ENCODE results near the gene PNPLA7. TPM values are rescaled to one million over a fixed set of nuclear protein-coding genes. Genes with fewer than 3 reads are reported as not detected.

The PNPLA7 gene
- total and polyA plus RNA-seq, 2 of the 13 experiments (the other 11 are each of a cell fraction or from before 2014, with no cell fraction given), result 0.42 to 1.5 TPM

DNA sequence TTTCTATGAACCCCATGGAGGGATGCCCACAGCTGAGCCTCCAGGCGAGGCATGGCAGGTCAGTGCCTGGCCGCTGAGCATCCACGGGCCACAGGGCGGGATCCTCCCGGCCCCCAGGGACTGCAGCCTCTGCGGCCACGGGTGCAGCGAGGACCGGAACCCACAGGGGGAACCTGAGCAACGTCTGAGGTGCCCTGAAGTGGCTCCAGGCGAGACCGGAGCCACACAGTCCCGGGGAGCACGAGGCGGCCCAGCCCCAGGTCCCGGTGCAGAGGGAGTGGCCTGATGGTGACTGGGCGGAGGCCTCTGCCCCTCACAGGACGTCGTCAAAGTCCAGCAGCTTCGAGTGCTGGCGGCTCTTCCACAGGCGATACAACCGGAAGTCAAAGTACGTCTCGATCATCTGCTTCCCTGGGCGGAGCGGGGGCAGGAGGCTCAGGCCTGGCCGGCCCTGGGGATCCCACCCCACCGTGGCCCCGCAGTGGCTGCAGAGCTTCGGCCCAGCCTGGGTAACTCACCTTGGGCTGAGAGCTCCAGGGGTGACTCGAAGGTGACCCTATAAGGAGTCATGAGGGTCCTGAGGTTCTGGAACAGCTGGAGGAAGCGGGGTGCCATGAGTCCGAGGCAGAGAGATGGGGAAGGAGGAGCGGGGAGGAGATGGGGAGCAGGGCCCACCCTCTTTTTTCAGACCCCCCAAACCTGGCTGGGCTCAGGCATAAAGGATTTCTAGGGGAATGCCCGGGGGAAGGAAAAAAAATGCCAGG, 100.9 kb downstream of the PNPLA7 start:
- FAIRE-seq (no peak), ATAC-seq (no peak), DNase-seq (ENCODE audit: low spot score) (no peak)
- H3K4me1 ChIP-seq (ENCODE audit: insufficient read depth, low read length), result peaks cover 42% of the 10 kb centered on the region
- H3K79me2 ChIP-seq (ENCODE audit: insufficient read depth, low read length), result peaks cover 2% of the 10 kb centered on the region
- in situ Hi-C loops (cut with HindIII; ENCODE audit: extremely low pct_ligation_motif_present, low pct_unique_long_range_greater_than_20kb) (no loop called here), intact Hi-C loops (cut with micrococcal nuclease; ENCODE audit: unreplicated experiment) (loop anchor here (5.0 kb wide), 1 partner anchor 162 kb away; no protein-coding TSS in a partner anchor)
- no peak overlapping the region for H3K9ac ChIP-seq (ENCODE audit: insufficient read depth, low read depth, low read length)
- H4K20me1 ChIP-seq (ENCODE audit: insufficient read depth, low read length), result peaks cover 7% of the 10 kb centered on the region; the same call in 1 of the 2 replicates
- no peaks in the 10 kb centered on the region for H3K9me3 ChIP-seq (ENCODE audit: low read length)
- peaks cover 8 to 29% of the 10 kb centered on the region in 2 experiments for H3K36me3 ChIP-seq (replicated peaks in 1 of 2; ENCODE audit: control insufficient read depth in 1 of 2, insufficient read depth in 2 of 2, low read length in 2 of 2)
- no peaks in the 10 kb centered on the region for H3K27me3 ChIP-seq (ENCODE audit: control insufficient read depth in 1 of 2, insufficient read depth in 2 of 2, low read length in 2 of 2)
- H2AFZ ChIP-seq (ENCODE audit: low read length), result no peak overlapping the region
- peak overlapping the region; percentile 46 for H3K27ac ChIP-seq (ENCODE audit: extremely low read length, insufficient read depth, low read length)
- WGBS (ENCODE audit: low lambda C conversion rate), result 94% methylated on average over 29 of the region's 36 CpGs
- BruUV-seq (replicated peaks), result TSS peak; percentile 51
- ChIA-PET POLR2A (interaction anchor here (0.6 to 1.8 kb wide), 4 partner anchors 10 to 197 kb away, joined by 3 to 5 read pairs (median 4); partner anchors contain the start of genes EXD3, NOXA1, NRARP and NSMF), CTCF (ENCODE audit: low intra/inter-chr PET ratio, low total read pairs) (no interaction called here)
- no peak overlapping the region for H3K4me2 ChIP-seq (ENCODE audit: low read depth, low read length)
- no peak overlapping the region for H3K4me3 ChIP-seq (replicated peaks in 1 of 3; ENCODE audit: insufficient read depth in 1 of 3, low read depth in 2 of 3, low read length in 3 of 3)
- TF ChIP-seq SALL1 (CRISPR knock-in tag; IDR thresholded peaks at IDR 0.05), result 0 out of 2 replicates have a peak, but pooled peaks have one; percentile 12
- no peak for TF ChIP-seq ZNF777 (CRISPR knock-in tag; IDR thresholded peaks at IDR 0.05)
- TF ChIP-seq, protein P1, sequence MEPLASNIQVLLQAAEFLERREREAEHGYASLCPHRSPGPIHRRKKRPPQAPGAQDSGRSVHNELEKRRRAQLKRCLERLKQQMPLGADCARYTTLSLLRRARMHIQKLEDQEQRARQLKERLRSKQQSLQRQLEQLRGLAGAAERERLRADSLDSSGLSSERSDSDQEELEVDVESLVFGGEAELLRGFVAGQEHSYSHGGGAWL (CRISPR knock-in tag; IDR thresholded peaks at IDR 0.05), result no peak
- no peak for TF ChIP-seq EHMT2 (IDR thresholded peaks at IDR 0.05; ENCODE audit: borderline replicate concordance, low read depth, low read length)
- TF ChIP-seq, protein P2, sequence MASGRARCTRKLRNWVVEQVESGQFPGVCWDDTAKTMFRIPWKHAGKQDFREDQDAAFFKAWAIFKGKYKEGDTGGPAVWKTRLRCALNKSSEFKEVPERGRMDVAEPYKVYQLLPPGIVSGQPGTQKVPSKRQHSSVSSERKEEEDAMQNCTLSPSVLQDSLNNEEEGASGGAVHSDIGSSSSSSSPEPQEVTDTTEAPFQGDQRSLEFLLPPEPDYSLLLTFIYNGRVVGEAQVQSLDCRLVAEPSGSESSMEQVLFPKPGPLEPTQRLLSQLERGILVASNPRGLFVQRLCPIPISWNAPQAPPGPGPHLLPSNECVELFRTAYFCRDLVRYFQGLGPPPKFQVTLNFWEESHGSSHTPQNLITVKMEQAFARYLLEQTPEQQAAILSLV (CRISPR knock-in tag; IDR thresholded peaks at IDR 0.05; ENCODE audit: borderline replicate concordance), result 0 out of 2 replicates have a peak, but pooled peaks have one; percentile 5
- 0 out of 2 replicates have a peak, but pooled peaks have one; percentile 17 for TF ChIP-seq HNRNPL (IDR thresholded peaks at IDR 0.05; ENCODE audit: low read depth, low read length)
- TF ChIP-seq, protein P3, sequence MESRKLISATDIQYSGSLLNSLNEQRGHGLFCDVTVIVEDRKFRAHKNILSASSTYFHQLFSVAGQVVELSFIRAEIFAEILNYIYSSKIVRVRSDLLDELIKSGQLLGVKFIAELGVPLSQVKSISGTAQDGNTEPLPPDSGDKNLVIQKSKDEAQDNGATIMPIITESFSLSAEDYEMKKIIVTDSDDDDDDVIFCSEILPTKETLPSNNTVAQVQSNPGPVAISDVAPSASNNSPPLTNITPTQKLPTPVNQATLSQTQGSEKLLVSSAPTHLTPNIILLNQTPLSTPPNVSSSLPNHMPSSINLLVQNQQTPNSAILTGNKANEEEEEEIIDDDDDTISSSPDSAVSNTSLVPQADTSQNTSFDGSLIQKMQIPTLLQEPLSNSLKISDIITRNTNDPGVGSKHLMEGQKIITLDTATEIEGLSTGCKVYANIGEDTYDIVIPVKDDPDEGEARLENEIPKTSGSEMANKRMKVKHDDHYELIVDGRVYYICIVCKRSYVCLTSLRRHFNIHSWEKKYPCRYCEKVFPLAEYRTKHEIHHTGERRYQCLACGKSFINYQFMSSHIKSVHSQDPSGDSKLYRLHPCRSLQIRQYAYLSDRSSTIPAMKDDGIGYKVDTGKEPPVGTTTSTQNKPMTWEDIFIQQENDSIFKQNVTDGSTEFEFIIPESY (CRISPR knock-in tag; IDR thresholded peaks at IDR 0.05), result 0 out of 2 replicates have a peak, but pooled peaks have one; percentile 22
- TF ChIP-seq ZBTB38 (CRISPR knock-in tag; IDR thresholded peaks at IDR 0.05), result peak; percentile 96
- TF ChIP-seq, protein P4, sequence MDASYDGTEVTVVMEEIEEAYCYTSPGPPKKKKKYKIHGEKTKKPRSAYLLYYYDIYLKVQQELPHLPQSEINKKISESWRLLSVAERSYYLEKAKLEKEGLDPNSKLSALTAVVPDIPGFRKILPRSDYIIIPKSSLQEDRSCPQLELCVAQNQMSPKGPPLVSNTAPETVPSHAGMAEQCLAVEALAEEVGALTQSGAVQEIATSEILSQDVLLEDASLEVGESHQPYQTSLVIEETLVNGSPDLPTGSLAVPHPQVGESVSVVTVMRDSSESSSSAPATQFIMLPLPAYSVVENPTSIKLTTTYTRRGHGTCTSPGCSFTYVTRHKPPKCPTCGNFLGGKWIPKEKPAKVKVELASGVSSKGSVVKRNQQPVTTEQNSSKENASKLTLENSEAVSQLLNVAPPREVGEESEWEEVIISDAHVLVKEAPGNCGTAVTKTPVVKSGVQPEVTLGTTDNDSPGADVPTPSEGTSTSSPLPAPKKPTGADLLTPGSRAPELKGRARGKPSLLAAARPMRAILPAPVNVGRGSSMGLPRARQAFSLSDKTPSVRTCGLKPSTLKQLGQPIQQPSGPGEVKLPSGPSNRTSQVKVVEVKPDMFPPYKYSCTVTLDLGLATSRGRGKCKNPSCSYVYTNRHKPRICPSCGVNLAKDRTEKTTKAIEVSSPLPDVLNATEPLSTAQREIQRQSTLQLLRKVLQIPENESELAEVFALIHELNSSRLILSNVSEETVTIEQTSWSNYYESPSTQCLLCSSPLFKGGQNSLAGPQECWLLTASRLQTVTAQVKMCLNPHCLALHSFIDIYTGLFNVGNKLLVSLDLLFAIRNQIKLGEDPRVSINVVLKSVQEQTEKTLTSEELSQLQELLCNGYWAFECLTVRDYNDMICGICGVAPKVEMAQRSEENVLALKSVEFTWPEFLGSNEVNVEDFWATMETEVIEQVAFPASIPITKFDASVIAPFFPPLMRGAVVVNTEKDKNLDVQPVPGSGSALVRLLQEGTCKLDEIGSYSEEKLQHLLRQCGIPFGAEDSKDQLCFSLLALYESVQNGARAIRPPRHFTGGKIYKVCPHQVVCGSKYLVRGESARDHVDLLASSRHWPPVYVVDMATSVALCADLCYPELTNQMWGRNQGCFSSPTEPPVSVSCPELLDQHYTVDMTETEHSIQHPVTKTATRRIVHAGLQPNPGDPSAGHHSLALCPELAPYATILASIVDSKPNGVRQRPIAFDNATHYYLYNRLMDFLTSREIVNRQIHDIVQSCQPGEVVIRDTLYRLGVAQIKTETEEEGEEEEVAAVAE (CRISPR knock-in tag; IDR thresholded peaks at IDR 0.05; ENCODE audit: borderline replicate concordance), result no peak

Data from HepG2 (cell line).